22Rv1 (cell line): ENCODE measurements around the gene LOXL1.

Experiments used
- CTCF ChIP-seq: fragments of 450-650 bp; IDR thresholded peaks from 2 replicates; pipeline ENCODE4 v1.5.1; 2017; ENCODE audit warnings: mild to moderate bottlenecking
- ZFX ChIP-seq: fragments of 450-650 bp; IDR thresholded peaks from 2 replicates; pipeline ENCODE4 v1.6.1; 2017; ENCODE audit warnings: antibody characterized with exemption, borderline replicate concordance

- no peak for TF ChIP-seq CTCF
- no peak for TF ChIP-seq ZFX
Observed at GRCh38 chr15:73969151-73969759, 43.0 kb downstream of the LOXL1 start.
